Measurements from ENCODE around the gene RADIL.

Gene RADIL

DNA sequence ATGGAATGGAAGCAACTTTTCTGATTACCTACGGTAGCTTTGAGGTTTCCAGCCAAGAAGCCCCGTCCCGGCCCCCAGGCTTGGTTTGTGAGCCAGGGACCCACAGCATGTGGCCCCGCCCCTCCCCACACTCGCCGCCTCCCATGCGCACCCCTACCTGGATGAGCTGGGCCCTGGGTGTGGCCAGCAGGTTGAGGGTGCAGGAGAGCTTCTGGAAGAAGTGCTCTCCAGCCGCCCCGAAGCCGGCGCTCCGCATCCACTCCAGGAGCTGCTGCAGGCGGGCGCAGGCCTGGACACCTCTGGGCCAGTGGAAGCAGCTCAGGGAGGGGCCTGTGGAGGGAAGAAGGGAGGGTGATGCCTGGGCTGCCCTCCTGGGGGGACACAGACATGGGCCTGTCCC, 68.4 kb downstream of the RADIL start:
- WGBS: 94% methylated on average over 14 of the region's 14 CpGs
- Histone ChIP-seq H3K9ac (ENCODE audit: low read depth, low read length) (no peak overlapping the region), H3K27ac (ENCODE audit: low read depth, low read length) (no peak overlapping the region), H3K27me3 (ENCODE audit: insufficient read depth, low read length) (no peaks in the 10 kb centered on the region), H3K4me3 (ENCODE audit: low read length) (no peak overlapping the region), H3K9me3 (ENCODE audit: insufficient read depth, low read depth, low read length) (no peaks in the 10 kb centered on the region), H3K36me3 (ENCODE audit: insufficient read depth, low read length) (no peaks in the 10 kb centered on the region), H3K4me1 (ENCODE audit: insufficient read depth, low read length) (no peaks in the 10 kb centered on the region)

DNA sequence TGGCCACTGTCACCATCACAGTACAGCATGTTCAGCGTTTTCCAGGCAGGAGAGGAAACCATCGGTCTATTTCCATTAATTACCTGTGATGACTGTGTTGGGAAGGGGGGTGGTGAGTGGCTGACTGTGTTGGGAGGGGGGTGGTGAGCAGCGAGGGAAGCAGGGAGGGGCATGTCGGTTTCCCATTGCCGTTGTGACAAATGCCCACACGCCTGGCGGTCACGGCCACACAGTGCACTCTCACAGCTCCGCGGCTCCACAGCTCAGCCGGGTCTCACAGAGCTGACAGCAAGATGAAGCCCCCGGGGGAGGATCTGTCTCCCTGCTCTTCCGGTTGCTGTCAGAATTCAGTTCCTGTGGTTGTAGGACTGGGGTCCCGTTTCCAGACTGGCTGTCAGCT, 69.1 kb downstream of the RADIL start:
- H3K27me3 ChIP-seq (ENCODE audit: insufficient read depth, low read length): no peaks in the 10 kb centered on the region
- 90% methylated on average over 14 of the region's 14 CpGs for WGBS
- H3K9ac ChIP-seq (ENCODE audit: low read depth, low read length): no peak overlapping the region

DNA sequence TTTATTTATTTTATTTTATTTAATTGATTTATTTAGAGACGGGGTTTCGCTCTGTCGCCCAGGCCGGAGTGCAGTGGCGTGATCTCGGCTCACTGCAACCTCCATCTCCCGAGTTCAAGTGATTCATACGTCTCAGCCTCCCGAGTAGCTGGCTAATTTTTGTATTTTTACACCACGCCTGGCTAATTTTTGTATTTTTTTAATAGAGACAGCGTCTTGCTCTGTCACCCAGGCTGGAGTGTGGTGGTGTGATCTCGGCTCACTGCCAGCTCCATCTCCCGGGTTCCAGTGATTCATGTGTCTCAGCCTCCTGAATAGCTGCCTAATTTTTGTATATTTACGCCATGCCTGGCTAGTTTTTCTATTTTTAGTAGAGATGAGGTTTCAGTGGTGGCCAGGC, 73.8 kb downstream of the RADIL start:
- WGBS: 95% methylated on average over 14 of the region's 14 CpGs

More for the DNA sequence above, 69.1 kb downstream of the RADIL start:
- H3K4me1 ChIP-seq (ENCODE audit: insufficient read depth, low read length): no peaks in the 10 kb centered on the region
- no peaks in the 10 kb centered on the region for H3K36me3 ChIP-seq (ENCODE audit: insufficient read depth, low read length)
- no peak overlapping the region for H3K4me3 ChIP-seq (ENCODE audit: low read length)
- no peak overlapping the region for H3K27ac ChIP-seq (ENCODE audit: low read depth, low read length)
- no peaks in the 10 kb centered on the region for H3K9me3 ChIP-seq (ENCODE audit: insufficient read depth, low read depth, low read length)

DNA sequence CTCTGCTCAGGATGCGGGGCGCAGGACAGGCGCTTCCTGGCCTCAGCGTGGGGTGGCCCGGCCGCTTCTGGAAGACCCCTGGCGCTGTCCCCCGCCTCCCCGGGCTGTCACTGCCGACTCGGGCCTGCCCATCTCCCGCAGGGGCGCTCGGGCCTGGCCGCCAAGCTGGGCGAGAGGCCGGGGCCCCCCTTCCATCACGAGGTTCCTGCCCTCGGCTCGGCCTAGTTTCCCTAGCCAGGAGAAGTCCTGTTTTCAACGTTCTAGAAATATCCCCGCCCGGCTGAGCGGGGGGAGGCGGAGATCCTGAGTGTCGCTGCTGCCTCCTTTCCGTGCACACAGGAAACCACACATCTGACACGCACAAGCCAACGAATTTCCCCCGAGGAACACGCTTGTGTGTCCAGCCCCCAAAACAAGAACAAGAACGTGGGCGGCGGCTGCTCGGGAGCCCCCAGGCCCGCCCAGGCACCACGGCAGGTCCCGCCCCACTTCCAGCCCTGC, 74.4 kb downstream of the RADIL start:
- Histone ChIP-seq H3K9ac (ENCODE audit: low read depth, low read length) (no peak overlapping the region), H3K27ac (ENCODE audit: low read depth, low read length) (no peak overlapping the region), H3K36me3 (ENCODE audit: insufficient read depth, low read length) (no peaks in the 10 kb centered on the region), H3K27me3 (ENCODE audit: insufficient read depth, low read length) (no peaks in the 10 kb centered on the region), H3K4me1 (ENCODE audit: insufficient read depth, low read length) (no peaks in the 10 kb centered on the region), H3K4me3 (ENCODE audit: low read length) (no peak overlapping the region), H3K9me3 (ENCODE audit: insufficient read depth, low read depth, low read length) (no peaks in the 10 kb centered on the region)
- WGBS: 93% methylated on average over 38 of the region's 38 CpGs

More for the DNA sequence above, 73.8 kb downstream of the RADIL start:
- Histone ChIP-seq H3K9ac (ENCODE audit: low read depth, low read length) (no peak overlapping the region), H3K36me3 (ENCODE audit: insufficient read depth, low read length) (no peaks in the 10 kb centered on the region), H3K4me1 (ENCODE audit: insufficient read depth, low read length) (no peaks in the 10 kb centered on the region), H3K27me3 (ENCODE audit: insufficient read depth, low read length) (no peaks in the 10 kb centered on the region), H3K9me3 (ENCODE audit: insufficient read depth, low read depth, low read length) (no peaks in the 10 kb centered on the region), H3K27ac (ENCODE audit: low read depth, low read length) (no peak overlapping the region), H3K4me3 (ENCODE audit: low read length) (no peak overlapping the region)

DNA sequence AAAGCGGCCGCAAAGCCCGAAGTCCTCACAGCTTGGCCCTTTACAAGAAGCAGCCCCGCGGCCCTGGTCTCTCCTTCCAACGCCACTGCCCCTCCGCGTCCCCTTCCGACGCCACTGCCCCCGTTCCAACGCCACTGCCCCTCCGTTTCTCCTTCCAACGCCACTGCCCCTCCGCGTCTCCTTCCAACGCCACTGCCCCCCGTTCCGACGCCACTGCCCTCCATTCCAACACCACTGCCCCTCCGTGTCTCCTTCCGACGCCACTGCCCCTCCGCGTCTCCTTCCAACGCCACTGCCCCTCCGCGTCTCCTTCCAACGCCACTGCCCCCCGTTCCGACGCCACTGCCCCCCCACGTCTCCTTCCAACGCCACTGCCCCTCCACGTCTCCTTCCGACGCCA, 75.0 kb downstream of the RADIL start:
- 91% methylated on average over 37 of the region's 37 CpGs for WGBS
- Histone ChIP-seq H3K9me3 (ENCODE audit: insufficient read depth, low read depth, low read length) (no peaks in the 10 kb centered on the region), H3K4me3 (ENCODE audit: low read length) (no peak overlapping the region), H3K36me3 (ENCODE audit: insufficient read depth, low read length) (no peaks in the 10 kb centered on the region), H3K27me3 (ENCODE audit: insufficient read depth, low read length) (no peaks in the 10 kb centered on the region), H3K27ac (ENCODE audit: low read depth, low read length) (no peak overlapping the region), H3K9ac (ENCODE audit: low read depth, low read length) (no peak overlapping the region), H3K4me1 (ENCODE audit: insufficient read depth, low read length) (no peaks in the 10 kb centered on the region)

DNA sequence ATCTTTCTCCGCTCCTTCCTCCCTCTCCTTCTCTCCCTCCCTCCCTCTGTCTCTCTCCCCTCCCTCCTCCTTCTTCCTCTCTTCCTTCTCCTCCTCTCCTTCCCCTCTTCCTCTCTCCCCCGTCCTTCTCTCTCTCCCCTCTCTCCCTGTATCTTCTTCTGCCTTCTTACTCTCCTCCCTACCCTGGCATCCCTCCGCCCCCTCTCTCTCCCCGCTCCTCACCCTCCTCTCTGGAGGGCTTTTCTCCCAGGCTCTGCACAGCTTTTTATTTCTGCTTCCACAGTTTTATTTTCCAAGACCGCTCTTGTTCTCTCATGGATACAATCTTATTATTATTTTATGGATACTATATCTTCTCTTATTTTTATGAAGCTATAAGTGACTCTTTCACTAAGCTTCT, 75.5 kb downstream of the RADIL start:
- Histone ChIP-seq H3K4me1 (ENCODE audit: insufficient read depth, low read length) (no peaks in the 10 kb centered on the region), H3K27me3 (ENCODE audit: insufficient read depth, low read length) (no peaks in the 10 kb centered on the region), H3K4me3 (ENCODE audit: low read length) (no peak overlapping the region), H3K36me3 (ENCODE audit: insufficient read depth, low read length) (no peaks in the 10 kb centered on the region), H3K27ac (ENCODE audit: low read depth, low read length) (no peak overlapping the region), H3K9me3 (ENCODE audit: insufficient read depth, low read depth, low read length) (no peaks in the 10 kb centered on the region), H3K9ac (ENCODE audit: low read depth, low read length) (no peak overlapping the region)
- 54% methylated on average over 4 of the region's 5 CpGs for WGBS

DNA sequence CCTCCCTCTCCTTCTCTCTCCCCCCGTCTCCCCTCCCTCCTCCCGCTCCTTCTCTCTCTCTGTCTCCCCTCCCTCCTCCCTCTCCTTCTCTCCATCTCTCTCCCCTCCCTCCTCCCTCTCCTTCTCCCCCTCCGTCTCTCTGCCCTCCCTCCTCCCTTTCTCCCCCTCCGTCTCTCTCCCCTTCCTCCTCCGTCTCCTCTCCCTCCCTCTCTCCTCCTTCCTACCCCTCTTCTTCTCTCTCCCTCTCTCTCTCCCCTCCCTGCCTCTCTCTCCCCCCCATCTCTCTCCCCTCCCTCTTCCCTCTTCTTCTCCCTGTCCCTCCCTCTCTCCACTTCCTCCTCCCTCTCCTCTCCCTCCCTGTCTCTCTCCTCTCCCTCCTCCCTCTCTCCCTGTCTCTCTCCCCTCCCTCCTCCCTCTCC, 75.9 kb downstream of the RADIL start:
- no peaks in the 10 kb centered on the region for H3K36me3 ChIP-seq (ENCODE audit: insufficient read depth, low read length)
- WGBS: 52% methylated on average over 5 of the region's 5 CpGs
- H3K27me3 ChIP-seq (ENCODE audit: insufficient read depth, low read length): no peaks in the 10 kb centered on the region
- no peaks in the 10 kb centered on the region for H3K9me3 ChIP-seq (ENCODE audit: insufficient read depth, low read depth, low read length)
- H3K27ac ChIP-seq (ENCODE audit: low read depth, low read length): no peak overlapping the region
- no peaks in the 10 kb centered on the region for H3K4me1 ChIP-seq (ENCODE audit: insufficient read depth, low read length)
- H3K4me3 ChIP-seq (ENCODE audit: low read length): no peak overlapping the region
- no peak overlapping the region for H3K9ac ChIP-seq (ENCODE audit: low read depth, low read length)

DNA sequence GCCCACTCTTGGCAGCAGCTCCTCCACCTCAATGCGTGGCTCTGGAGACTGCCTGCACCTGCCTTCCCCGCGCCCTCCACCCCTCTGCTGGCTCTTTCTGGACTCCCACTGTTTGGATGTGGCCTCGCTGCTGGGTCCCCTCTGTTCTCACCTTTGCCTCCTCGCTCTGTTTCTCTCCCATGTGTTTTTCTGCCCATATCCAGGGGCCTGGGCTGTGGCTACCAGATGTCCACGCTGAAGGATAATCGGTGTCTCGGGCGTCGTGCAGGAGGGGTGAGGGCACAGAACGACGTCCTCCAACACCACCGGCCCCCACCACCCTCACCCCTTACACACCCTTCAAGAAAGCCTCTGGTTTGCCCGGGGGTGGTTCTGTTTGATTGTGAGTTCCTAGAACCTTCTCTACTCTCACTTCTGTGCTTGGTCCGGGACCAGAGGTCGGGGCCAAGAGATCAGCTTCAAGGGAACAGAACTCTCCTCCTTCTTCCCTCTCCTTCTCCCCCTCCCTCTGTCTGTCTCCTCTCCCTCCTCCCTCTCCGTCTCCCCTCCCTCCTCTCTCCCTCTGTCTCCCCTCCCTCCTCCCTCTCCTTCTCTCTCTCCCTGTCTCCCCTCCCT, 76.4 kb downstream of the RADIL start:
- Histone ChIP-seq H3K9me3 (ENCODE audit: insufficient read depth, low read depth, low read length) (no peaks in the 10 kb centered on the region), H3K36me3 (ENCODE audit: insufficient read depth, low read length) (no peaks in the 10 kb centered on the region), H3K4me3 (ENCODE audit: low read length) (no peak overlapping the region), H3K4me1 (ENCODE audit: insufficient read depth, low read length) (no peaks in the 10 kb centered on the region), H3K27ac (ENCODE audit: low read depth, low read length) (no peak overlapping the region), H3K9ac (ENCODE audit: low read depth, low read length) (no peak overlapping the region), H3K27me3 (ENCODE audit: insufficient read depth, low read length) (no peaks in the 10 kb centered on the region)
- WGBS: 85% methylated on average over 17 of the region's 17 CpGs

DNA sequence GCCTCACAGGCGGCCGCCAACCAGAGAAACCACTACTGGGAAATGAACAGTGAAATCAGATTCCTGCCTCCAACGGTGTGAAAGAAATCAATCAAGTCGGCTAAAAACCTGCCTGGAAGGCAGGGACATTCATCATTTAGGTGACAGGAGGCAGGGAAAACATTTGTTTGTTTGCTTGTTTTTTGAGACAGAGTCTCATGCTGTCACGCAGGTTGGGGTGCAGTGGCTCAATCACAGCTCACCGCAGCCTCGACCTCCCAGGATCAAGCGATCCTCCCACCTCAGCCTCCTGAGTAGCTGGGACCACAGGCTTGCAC, 77.6 kb downstream of the RADIL start:
- no peaks in the 10 kb centered on the region for H3K27me3 ChIP-seq (ENCODE audit: insufficient read depth, low read length)
- no peak overlapping the region for H3K9ac ChIP-seq (ENCODE audit: low read depth, low read length)
- H3K36me3 ChIP-seq (ENCODE audit: insufficient read depth, low read length): no peaks in the 10 kb centered on the region

DNA sequence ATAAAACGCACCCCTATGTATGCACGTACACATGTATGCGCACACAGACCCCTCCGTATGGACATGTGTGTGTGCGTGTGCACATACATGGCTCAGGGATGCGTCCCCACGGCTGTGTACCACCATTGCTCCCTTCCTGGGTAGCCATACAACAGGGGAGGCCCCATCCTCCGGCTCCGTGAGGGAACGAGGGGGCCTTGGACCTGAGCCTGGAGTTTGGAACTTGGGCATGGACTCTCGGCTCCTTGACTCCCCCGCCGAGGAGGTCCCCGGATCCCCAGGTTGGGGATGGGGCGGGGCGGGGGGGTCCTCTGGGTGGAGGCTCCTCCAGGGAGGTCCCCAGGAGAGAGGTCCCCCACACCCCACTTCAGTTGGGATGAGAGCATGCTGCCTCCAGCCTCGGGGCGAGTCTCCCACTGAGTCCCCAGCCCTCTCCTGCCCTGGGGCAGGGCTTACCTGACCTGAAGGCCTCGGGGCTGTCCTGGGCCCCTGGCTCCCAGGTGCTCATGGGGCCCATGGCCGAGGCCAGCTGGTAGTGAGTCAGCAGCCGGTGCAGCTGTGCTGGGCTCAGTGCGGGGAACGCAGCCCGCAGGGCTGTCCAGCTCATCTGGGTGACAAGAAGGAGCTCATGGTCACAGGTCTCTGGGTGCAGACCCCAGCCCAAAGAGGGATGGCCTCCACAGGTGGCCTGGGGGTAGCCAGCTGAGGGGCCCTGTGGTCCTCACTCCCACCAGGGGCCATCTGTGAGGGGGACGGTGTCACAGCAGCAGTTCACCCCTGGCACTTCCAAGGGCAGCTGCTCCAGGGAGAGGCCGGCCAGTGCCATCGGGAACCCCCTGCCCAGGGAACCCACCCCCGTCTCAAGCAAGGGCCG, 78.2 kb downstream of the RADIL start:
- Histone ChIP-seq H3K4me1 (ENCODE audit: insufficient read depth, low read length) (no peaks in the 10 kb centered on the region), H3K9me3 (ENCODE audit: insufficient read depth, low read depth, low read length) (no peaks in the 10 kb centered on the region), H3K36me3 (ENCODE audit: insufficient read depth, low read length) (no peaks in the 10 kb centered on the region), H3K27ac (ENCODE audit: low read depth, low read length) (no peak overlapping the region), H3K27me3 (ENCODE audit: insufficient read depth, low read length) (no peaks in the 10 kb centered on the region), H3K4me3 (ENCODE audit: low read length) (no peak overlapping the region), H3K9ac (ENCODE audit: low read depth, low read length) (no peak overlapping the region)
- WGBS: 94% methylated on average over 27 of the region's 29 CpGs

More for the DNA sequence above, 77.6 kb downstream of the RADIL start:
- Histone ChIP-seq H3K27ac (ENCODE audit: low read depth, low read length) (no peak overlapping the region), H3K9me3 (ENCODE audit: insufficient read depth, low read depth, low read length) (no peaks in the 10 kb centered on the region), H3K4me3 (ENCODE audit: low read length) (no peak overlapping the region), H3K4me1 (ENCODE audit: insufficient read depth, low read length) (no peaks in the 10 kb centered on the region)
- WGBS: 89% methylated on average over 8 of the region's 8 CpGs

DNA sequence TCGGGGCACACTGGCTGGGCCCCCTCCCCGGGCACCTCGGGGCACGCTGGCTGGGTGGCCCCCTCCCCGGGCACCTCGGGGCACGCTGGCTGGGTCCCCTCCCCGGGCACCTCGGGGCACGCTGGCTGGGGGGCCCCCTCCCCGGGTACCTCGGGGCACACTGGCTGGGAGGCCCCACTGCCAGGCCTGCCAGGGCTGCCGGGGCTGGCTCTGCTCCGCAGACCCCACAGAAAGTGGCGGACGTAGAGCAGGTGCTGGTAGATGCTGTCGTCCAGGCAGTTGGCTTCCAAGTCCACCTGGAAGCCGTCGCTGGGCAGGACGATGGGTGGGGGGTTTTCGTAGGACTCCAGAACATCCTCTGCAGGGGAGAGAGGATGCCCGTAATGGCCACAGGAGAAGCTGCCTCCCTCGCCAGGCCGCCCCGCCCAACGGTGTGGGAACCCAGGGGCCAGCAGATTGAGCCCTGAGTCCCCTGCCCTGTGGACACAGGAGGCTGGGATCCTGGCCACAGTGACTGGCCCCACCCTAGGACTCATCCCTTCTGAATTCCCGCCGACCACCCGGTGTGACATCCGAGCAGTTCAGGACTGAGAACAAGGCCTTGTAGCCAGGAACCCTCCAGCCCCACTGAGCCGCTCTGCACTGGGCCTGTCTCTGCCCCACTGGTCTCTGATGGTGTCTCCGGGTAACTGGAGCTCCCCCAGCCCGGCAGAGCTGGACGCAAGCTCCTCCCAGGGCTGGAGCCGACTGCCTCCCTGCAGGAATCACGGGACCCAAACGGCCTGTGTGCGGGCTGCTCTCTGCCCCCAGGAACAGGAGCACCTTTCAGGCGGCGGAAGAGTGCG, 79.9 kb downstream of the RADIL start:
- 80% methylated on average over 41 of the region's 41 CpGs for WGBS
- Histone ChIP-seq H3K4me3 (ENCODE audit: low read length) (no peak overlapping the region), H3K9me3 (ENCODE audit: insufficient read depth, low read depth, low read length) (no peaks in the 10 kb centered on the region), H3K27me3 (ENCODE audit: insufficient read depth, low read length) (no peaks in the 10 kb centered on the region), H3K9ac (ENCODE audit: low read depth, low read length) (no peak overlapping the region), H3K27ac (ENCODE audit: low read depth, low read length) (no peak overlapping the region), H3K4me1 (ENCODE audit: insufficient read depth, low read length) (no peaks in the 10 kb centered on the region), H3K36me3 (ENCODE audit: insufficient read depth, low read length) (no peaks in the 10 kb centered on the region)
